Measurements from ENCODE around the gene DIDO1.
A peak's percentile ranks its signal among the peaks of the same experiment; 100 is the strongest.

The DIDO1 gene

DNA sequence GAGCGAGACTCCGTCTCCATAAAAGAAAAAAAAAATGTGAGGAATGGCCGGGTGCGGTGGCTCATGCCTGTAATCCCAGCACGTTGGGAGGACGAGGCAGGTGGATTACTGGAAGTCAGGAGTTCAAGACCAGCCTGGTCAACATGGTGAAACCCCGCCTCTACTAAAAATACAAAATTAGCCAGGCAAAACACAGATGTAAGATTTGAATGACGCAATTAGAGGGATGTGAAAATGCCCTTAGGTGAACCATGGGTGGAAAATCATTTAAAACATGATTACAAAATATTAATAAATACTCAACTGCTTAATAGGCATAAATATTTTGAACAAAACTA, 88.5 kb downstream of the DIDO1 start:
- H3K27me3 ChIP-seq (ENCODE audit: insufficient read depth, low read depth), result no peaks in the 10 kb centered on the region
- no peaks in the 10 kb centered on the region for H3K79me2 ChIP-seq (ENCODE audit: insufficient read depth, low read depth)
- H3K36me3 ChIP-seq (ENCODE audit: insufficient read depth), result no peaks in the 10 kb centered on the region
- H3K4me2 ChIP-seq, result peak overlapping the region; percentile 75
- H3K9ac ChIP-seq, result peak overlapping the region; percentile 63; the same call in 1 of the 2 replicates
- H2AFZ ChIP-seq (ENCODE audit: low read depth), result no peak overlapping the region
- peaks cover 39% of the 10 kb centered on the region for H3K4me1 ChIP-seq (ENCODE audit: low read depth, poor library complexity, severe bottlenecking)
- H3K4me3 ChIP-seq (IDR thresholded peaks at IDR 0.05; ENCODE audit: insufficient read depth, low read depth, low read length), result no peak overlapping the region
- TF ChIP-seq, protein P1, sequence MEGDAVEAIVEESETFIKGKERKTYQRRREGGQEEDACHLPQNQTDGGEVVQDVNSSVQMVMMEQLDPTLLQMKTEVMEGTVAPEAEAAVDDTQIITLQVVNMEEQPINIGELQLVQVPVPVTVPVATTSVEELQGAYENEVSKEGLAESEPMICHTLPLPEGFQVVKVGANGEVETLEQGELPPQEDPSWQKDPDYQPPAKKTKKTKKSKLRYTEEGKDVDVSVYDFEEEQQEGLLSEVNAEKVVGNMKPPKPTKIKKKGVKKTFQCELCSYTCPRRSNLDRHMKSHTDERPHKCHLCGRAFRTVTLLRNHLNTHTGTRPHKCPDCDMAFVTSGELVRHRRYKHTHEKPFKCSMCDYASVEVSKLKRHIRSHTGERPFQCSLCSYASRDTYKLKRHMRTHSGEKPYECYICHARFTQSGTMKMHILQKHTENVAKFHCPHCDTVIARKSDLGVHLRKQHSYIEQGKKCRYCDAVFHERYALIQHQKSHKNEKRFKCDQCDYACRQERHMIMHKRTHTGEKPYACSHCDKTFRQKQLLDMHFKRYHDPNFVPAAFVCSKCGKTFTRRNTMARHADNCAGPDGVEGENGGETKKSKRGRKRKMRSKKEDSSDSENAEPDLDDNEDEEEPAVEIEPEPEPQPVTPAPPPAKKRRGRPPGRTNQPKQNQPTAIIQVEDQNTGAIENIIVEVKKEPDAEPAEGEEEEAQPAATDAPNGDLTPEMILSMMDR (conservative IDR thresholded peaks at IDR 0.05; ENCODE audit: low read depth, low read length), result no peak
- H3K27ac ChIP-seq, result peak overlapping the region; percentile 96
- H4K20me1 ChIP-seq (ENCODE audit: insufficient read depth), result no peaks in the 10 kb centered on the region

DNA sequence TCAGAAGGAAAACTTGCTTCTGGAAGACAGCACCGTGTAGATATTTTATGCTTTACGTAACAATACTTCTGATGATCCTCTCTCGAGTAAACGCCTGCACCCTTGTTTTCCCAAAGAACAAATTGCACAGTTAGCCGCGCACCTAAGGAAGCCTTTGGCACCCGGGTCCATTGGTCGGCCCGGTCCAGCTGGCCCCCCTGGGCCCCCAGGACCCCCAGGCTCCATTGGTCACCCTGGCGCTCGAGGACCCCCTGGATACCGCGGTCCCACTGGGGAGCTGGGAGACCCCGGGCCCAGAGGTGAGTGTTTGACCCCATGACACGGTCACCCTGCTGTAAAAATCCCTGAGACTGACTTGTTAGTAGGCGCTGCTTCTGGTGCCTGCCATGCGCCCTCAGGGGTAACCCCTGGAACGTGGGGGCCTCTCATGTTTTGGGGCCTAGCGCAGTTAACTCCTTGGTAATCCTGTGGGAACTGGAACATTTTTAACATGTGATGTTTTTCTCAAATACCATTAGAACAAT, 89.3 kb downstream of the DIDO1 start:
- no peak overlapping the region for H3K4me3 ChIP-seq (IDR thresholded peaks at IDR 0.05; ENCODE audit: insufficient read depth, low read depth, low read length)
- H2AFZ ChIP-seq (ENCODE audit: low read depth), result no peak overlapping the region
- no peaks in the 10 kb centered on the region for H3K27me3 ChIP-seq (ENCODE audit: insufficient read depth, low read depth)
- no peaks in the 10 kb centered on the region for H3K36me3 ChIP-seq (ENCODE audit: insufficient read depth)
- H3K27ac ChIP-seq, result peak overlapping the region; percentile 96
- H3K4me1 ChIP-seq (ENCODE audit: low read depth, poor library complexity, severe bottlenecking), result peaks cover 43% of the 10 kb centered on the region
- no peak overlapping the region for H3K9ac ChIP-seq
- no peaks in the 10 kb centered on the region for H4K20me1 ChIP-seq (ENCODE audit: insufficient read depth)
- H3K4me2 ChIP-seq, result no peak overlapping the region; the same call in 1 of the 2 replicates
- TF ChIP-seq, protein P1 (conservative IDR thresholded peaks at IDR 0.05; ENCODE audit: low read depth, low read length), result no peak
- no peaks in the 10 kb centered on the region for H3K79me2 ChIP-seq (ENCODE audit: insufficient read depth, low read depth)

DNA sequence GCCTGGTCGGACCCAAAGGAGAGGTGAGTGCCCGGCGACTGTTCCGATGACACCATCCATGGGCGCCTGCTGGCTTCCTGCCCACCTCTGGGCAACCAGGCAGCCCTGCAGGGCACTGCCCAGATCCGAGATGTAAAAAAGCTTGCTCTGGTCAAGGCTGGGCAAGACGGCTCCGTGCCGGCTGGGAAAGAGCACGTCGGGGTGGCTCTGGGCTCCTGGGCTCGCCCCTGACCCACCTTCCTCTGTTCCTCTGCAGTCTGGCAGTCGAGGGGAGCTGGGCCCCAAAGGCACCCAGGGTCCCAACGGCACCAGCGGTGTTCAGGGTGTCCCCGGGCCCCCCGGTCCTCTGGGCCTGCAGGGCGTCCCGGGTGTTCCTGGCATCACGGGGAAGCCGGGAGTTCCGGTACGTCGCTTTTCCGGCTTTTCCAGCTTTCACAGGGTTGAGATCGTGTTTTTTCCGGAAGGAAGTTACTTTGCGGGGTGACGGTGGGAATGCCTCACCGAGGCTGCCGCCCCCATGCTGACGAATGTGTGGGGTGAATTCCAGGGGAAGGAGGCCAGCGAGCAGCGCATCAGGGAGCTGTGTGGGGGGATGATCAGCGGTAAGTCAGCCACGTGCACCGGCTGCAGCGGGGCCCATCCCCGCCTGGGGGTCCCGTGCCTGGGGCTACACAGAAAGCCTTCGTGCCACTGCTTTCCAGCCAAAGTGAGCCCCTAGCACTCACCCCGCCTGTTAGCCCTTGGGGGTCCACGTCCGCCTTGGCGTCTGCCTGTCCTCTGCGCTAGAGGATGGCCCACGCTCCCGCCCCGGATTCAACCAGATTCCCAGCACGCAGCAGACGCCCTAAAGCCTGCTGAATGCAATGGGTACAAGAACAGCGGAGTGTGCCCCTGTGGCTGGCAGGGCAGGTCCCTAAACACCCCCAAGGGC, 90.1 kb downstream of the DIDO1 start:
- Histone ChIP-seq H3K4me3 (IDR thresholded peaks at IDR 0.05; ENCODE audit: insufficient read depth, low read depth, low read length) (no peak overlapping the region), H3K4me2 (no peak overlapping the region), H2AFZ (ENCODE audit: low read depth) (no peak overlapping the region), H3K36me3 (ENCODE audit: insufficient read depth) (no peaks in the 10 kb centered on the region), H3K4me1 (ENCODE audit: low read depth, poor library complexity, severe bottlenecking) (peaks cover 51% of the 10 kb centered on the region), H3K9ac (no peak overlapping the region), H4K20me1 (ENCODE audit: insufficient read depth) (no peaks in the 10 kb centered on the region), H3K27me3 (ENCODE audit: insufficient read depth, low read depth) (no peaks in the 10 kb centered on the region), H3K27ac (no peak overlapping the region), H3K79me2 (ENCODE audit: insufficient read depth, low read depth) (no peaks in the 10 kb centered on the region)
- TF ChIP-seq, protein P1 (conservative IDR thresholded peaks at IDR 0.05; ENCODE audit: low read depth, low read length), result no peak

DNA sequence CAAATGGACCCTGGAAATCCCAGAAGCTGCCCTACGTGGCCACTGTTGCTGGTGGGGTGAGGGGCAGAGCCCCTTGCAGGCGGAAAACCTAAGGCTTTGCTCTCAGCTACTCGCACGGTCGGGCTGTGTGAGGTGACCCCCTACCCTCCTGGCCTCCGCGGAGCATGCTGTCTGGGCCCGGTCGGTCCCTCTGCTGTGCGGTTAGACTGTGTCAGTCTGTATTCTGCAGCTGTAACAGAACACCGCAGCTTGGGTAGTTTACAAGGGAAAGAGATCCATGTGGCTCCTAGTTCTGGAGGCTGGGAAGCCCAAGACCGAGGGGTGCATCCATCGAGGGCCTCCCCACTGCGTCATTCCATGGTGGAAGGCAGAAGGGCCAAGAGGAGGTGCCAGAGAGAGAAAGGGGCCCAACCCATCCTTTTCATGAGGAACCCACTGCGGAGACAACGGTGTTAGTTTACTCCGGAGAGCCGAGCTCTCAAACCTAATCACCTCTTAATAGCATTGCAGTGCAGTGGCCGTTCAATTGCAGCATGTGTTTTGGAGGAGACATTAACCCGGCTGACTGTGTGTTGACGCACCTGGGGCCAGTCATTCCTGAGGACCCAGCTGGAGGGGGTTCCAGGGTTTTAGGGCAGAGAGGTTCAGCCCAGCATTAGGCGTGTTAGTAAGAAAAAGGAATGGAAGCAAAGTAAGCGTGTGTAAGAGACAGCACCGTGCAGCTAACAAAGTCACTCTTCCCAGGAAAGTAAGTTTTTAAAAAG, 91.2 kb downstream of the DIDO1 start:
- no peak overlapping the region for H3K4me2 ChIP-seq

More for the DNA sequence above, 91.2 kb downstream of the DIDO1 start:
- Histone ChIP-seq H3K27me3 (ENCODE audit: insufficient read depth, low read depth) (no peaks in the 10 kb centered on the region), H3K9ac (no peak overlapping the region), H3K36me3 (ENCODE audit: insufficient read depth) (no peaks in the 10 kb centered on the region), H3K4me3 (IDR thresholded peaks at IDR 0.05; ENCODE audit: insufficient read depth, low read depth, low read length) (no peak overlapping the region), H3K79me2 (ENCODE audit: insufficient read depth, low read depth) (no peaks in the 10 kb centered on the region), H3K27ac (no peak overlapping the region), H3K4me1 (ENCODE audit: low read depth, poor library complexity, severe bottlenecking) (peaks cover 56% of the 10 kb centered on the region), H2AFZ (ENCODE audit: low read depth) (no peak overlapping the region), H4K20me1 (ENCODE audit: insufficient read depth) (no peaks in the 10 kb centered on the region)
- TF ChIP-seq, protein P1 (conservative IDR thresholded peaks at IDR 0.05; ENCODE audit: low read depth, low read length), result no peak
